Measurements from ENCODE around the gene DYNC2I2.
A peak's percentile ranks its signal among the peaks of the same experiment; 100 is the strongest.
"Not testable (repeated sequence)": the region's sequence is repeated elsewhere in the genome, so short reads cannot be mapped to it uniquely, and the experiment has no call there.

Gene DYNC2I2

GRCh38 chr9:128685636-128686489, 29.2 kb upstream of the DYNC2I2 start:
- no peak for DNase-seq (ENCODE audit: low read depth)

DNA sequence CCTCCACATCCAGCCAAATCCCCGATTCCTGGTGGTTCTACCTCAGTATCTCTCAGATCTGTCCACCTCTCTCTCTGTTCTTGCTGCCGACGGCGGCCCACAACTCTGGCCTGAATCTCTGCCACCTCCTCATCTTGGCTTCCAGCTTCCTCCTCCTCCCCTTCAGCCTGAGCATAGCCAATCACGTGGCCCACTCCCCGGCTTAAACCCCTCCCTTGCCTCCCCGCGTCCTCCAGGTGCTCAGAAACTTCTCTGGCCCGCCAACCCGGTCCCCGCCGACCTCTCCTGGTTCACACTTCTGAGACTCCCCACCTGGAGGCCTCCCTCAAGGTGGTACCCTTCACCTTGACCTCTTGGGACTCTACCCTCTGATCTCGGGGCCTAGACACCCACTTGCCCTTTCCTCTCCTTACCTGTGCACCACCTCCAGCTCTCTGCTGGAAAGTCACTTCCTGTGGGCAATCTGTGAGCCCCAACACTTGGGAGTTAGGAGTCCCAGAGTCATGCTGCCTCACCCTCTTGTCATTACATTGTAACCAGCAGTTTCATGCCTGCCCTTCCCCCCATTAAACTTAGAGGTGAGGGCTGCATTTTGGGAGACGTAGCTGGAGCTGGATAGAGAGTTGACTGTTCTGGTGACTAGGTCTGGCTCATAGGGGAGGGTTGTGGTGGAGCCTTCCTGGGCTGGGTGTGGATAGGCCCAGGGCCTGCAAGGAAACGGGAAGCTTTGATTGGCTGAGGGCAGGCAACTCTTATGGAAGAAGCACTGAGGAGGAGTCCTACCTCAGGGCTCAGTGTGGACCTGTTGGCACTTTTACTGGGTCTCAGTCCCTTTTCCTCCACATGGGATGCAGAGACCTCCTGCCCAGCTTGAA, 27.9 kb upstream of the DYNC2I2 start:
- DNase-seq (ENCODE audit: low read depth): peak; percentile 58

- no peak for DNase-seq (ENCODE audit: low read depth)
Measured at GRCh38 chr9:128684065-128684324, 27.3 kb upstream of the DYNC2I2 start.

- no peak for DNase-seq (ENCODE audit: low read depth)
Measured at GRCh38 chr9:128683340-128684064, 26.9 kb upstream of the DYNC2I2 start.

- no peak for DNase-seq (ENCODE audit: low read depth)
Measured at GRCh38 chr9:128677794-128678193, 21.1 kb upstream of the DYNC2I2 start.

GRCh38 chr9:128675382-128675781, 18.7 kb upstream of the DYNC2I2 start:
- no peak for DNase-seq (ENCODE audit: low read depth)

- DNase-seq (ENCODE audit: low read depth): no peak
Measured at GRCh38 chr9:128669786-128670185, 13.1 kb upstream of the DYNC2I2 start.

DNA sequence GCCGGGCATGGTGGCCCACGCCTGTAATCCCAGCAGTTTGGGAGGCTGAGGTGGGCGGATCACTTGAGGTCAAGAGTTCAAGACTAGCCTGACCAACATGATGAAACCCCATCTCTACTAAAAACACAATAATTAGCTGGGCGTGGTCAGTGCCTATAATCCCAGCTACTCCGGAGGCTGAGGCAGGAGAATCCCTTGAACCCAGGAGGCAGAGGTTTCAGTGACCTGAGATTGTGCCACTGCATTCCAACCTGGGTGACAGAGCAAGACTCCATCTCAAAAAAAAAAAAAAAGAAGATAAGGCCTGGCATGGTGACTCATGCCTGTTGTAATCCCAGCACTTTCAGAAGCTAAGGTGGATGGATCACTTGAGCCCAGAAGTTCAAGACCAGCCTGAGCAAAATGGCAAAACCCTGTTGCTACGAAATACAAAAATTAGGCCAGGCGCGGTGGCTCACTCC, 9.9 kb upstream of the DYNC2I2 start:
- DNase-seq (ENCODE audit: low read depth): not testable (repeated sequence)

DNA sequence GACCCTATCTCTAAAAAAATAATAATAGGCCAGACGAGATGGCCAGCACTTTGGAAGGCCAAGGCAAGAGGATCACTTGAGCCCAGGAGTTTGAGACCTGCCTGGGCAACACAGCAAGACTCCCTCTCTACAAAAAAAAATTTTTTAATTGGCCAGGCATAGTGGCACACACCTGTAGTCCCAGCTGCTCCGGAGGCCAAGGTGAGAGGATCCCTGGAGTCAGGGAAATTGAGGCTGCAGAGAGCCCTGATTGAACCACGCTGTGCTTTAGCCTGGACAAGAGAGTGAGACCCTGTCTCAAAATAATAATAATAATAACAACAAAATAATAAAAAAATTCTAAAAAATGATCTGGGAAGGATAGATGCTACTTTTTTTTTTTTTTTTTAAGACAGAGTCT, 1.1 kb upstream of the DYNC2I2 start:
- no peak for DNase-seq (ENCODE audit: low read depth)

DNA sequence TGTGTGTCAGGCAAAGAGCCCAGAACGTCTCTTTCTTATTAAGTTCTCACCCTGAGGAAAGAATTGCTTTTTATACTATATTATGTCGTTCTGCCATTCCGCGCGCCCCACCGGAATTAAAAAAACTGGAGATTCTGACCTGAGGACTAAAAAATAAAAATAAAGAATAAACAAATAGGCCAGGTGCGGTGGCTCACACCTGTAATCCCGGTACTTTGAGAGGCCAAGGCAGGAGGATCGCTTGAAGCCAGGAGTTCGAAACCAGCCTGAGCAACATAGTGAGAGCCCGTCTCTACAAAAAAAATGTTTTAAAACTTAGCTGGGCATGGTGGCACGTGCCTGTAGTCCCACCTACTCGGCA, 677 bp upstream of the DYNC2I2 start:
- DNase-seq (ENCODE audit: low read depth): no peak

DNA sequence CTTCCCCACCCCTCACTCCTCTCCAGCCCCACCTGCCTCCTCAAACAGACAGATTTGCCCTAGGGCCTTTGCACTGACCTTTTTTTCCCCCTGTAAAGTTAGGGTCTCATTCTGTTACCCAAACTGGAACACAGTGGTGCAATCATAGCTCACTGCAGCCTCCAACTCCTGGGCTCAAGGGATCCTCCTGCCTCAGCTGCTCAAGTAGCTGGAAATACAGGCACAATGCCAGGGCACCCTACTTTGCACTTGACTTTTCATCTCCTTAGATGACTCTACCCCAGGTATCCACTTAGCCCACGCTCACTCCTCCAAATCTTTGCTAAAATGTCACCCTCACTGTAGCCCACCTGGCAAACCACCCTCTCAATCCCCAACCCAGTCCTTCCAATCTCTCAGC, 2.2 kb downstream of the DYNC2I2 start:
- DNase-seq (ENCODE audit: low read depth): no peak

DNA sequence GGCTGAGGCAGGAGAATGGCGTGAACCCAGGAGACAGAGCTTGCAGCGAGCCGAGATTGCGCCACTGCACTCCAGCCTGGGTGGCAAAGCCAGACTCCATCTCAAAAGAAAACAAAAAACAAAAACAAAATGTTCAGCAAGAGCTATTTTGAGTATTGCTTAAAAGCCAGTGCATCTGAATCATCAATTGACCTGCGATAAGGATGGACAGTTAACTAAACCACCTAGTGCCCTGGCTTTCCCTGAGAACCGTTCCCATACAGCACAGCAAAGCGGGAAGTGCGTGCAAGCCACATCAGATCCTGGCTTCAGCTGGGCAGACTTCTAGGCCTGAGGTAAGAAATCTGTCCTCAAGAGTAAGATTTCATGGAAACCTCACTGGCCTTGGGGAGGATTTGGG, 2.7 kb downstream of the DYNC2I2 start:
- no peak for DNase-seq (ENCODE audit: low read depth)

DNA sequence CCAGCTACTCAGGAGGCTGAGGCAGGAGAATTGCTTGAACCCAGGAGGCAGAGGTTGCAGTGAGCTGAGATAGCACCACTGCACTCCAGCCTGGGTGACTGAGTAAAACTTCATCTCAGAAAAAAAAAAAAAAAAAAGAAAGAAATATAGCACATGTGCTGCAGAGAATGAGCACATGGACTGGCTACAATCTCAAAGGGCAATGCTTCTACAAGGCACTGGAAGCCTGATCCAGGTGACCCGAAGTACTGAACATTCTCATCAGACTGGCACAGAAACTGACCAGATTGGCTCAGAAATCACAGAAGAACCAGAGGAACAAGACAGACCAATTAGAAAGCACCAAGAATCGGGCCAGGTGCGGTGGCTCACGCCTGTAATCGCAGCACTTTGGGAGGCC, 4.8 kb downstream of the DYNC2I2 start:
- no peak for DNase-seq (ENCODE audit: low read depth)

GRCh38 chr9:128648206-128648605, 8.4 kb downstream of the DYNC2I2 start:
- peak; percentile 46 for DNase-seq (ENCODE audit: low read depth)

DNA sequence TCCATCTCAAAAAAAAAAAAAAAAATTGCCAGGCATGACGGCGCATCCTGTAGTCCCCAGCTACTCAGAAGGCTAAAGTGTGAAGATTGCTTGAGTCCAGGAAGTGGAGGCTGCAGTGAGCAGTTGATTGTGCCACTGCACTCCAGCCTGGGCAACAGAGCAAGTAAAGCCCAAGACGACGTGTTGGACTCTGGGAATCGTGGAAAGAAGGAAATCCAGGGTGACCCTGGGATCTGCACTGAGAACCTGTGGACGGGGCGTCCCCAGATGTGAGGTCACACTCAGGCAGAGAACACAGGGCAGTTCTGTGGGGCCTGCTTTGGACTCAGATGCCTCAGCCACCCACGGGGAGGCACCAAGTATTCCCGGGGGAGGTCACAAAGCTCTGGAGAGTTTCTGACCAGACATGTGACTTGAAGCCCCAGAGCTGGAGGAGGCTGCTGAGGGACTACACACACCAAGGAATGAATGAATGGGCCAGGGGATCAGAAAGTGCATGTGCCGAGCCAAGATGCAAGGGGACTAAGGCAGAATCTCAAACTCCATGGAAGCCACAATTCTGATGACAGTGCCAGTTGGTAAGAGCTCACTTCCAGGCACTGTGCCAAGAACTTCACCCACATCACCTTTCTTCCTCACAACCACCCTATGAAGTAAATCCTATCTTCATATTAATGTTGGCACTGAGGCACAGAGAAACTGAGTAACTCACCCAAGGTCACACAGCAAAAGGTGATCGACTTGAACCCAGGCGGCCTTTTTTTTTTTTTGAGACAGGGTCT, 12.9 kb downstream of the DYNC2I2 start:
- no peak for DNase-seq (ENCODE audit: low read depth)

- DNase-seq (ENCODE audit: low read depth): no peak
Measured at GRCh38 chr9:128642675-128643245, 13.9 kb downstream of the DYNC2I2 start.

DNA sequence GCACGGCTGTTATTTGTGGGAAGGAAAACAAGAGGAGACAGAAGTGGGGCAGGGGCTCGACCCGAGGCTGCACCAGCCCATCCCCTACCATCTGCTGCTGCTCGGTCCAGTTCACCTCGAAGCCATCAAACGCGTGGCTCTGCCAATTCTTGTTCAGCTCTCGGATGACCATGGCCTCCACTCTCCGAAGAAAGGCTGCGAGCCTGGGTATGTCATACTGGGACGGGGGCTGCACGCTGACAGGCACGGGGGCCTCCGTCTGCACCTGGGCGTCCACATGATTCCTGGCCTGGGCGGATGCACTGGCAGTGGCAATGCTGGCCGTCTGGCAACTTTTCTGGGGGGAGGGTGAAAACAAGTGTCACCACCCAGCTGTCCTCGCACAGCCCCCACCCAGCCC, 16.0 kb downstream of the DYNC2I2 start:
- no peak for DNase-seq (ENCODE audit: low read depth)

- no peak for DNase-seq (ENCODE audit: low read depth)
Measured at GRCh38 chr9:128638580-128638979, 18.1 kb downstream of the DYNC2I2 start.

- no peak for DNase-seq (ENCODE audit: low read depth)
Measured at GRCh38 chr9:128637656-128638055, 19.0 kb downstream of the DYNC2I2 start.

GRCh38 chr9:128636556-128637530, 19.8 kb downstream of the DYNC2I2 start:
- no peak for DNase-seq (ENCODE audit: low read depth)
